Measurements from ENCODE around the gene UBAC2. TPM values are rescaled to one million over a fixed set of nuclear protein-coding genes. Genes with fewer than 3 reads are reported as not detected.

The UBAC2 gene
- total RNA-seq, 4 donors from 2014 or later: 51.0 to 71.5 (median 61.1) TPM

DNA sequence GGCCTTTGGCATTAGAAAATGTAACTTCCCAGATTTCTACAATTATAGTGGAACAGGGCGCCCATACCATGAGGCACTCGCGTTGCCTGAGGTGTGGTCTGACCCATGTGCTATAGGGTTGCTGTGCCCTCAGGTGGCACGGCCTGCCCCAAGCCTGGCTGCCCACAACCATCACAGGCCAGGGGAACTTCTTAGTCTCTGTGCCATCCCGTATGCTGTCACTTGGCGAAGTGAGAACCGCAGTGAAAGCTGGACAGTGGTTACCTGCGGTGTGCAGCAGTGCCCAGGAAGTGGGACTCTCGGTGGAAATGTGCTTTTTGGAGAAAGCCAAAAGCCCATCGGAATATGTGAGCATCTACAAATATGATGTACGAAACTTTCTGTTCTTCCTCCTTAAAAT is 194.8 kb downstream of the UBAC2 start:
- no peaks in the 10 kb centered on the region for H3K36me3 ChIP-seq
- intact Hi-C loops (cut with DNase I; ENCODE audit: low total_unique reads) (no loop called here), in situ Hi-C loops (cut with MboI; ENCODE audit: low sequenced_read_pairs in 4 of 4) (no loop called here)

DNA sequence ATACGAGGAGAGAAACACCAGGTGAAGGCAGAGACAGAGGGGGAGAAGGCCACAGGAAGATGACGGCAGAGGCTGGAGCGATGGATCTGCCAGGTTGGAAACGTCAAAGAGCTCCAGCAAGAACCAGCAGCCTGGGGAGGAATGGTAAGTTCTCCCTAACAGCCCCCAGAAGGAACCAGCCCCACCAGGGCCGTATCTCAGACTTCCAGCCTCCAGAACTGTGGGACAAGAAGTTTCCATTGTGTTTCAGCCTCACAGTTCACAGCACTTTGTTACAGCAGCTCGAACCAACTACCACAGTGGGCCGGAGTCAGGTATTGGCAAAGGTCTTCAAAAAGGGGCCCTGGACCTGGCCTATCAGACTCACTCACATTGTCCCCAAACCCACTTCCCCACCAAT is 195.8 kb downstream of the UBAC2 start:
- intact Hi-C loops (cut with DNase I; ENCODE audit: low total_unique reads) (no loop called here), in situ Hi-C loops (cut with MboI; ENCODE audit: low sequenced_read_pairs in 4 of 4) (no loop called here)
- H3K9me3 ChIP-seq: no peaks in the 10 kb centered on the region
- H3K27ac ChIP-seq: no peak overlapping the region
- H3K27me3 ChIP-seq: no peaks in the 10 kb centered on the region
- DNase-seq (no peak), ATAC-seq (no peak)
- no peaks in the 10 kb centered on the region for H3K4me1 ChIP-seq
- no peaks in the 10 kb centered on the region for H3K36me3 ChIP-seq
- TF ChIP-seq, protein P1, sequence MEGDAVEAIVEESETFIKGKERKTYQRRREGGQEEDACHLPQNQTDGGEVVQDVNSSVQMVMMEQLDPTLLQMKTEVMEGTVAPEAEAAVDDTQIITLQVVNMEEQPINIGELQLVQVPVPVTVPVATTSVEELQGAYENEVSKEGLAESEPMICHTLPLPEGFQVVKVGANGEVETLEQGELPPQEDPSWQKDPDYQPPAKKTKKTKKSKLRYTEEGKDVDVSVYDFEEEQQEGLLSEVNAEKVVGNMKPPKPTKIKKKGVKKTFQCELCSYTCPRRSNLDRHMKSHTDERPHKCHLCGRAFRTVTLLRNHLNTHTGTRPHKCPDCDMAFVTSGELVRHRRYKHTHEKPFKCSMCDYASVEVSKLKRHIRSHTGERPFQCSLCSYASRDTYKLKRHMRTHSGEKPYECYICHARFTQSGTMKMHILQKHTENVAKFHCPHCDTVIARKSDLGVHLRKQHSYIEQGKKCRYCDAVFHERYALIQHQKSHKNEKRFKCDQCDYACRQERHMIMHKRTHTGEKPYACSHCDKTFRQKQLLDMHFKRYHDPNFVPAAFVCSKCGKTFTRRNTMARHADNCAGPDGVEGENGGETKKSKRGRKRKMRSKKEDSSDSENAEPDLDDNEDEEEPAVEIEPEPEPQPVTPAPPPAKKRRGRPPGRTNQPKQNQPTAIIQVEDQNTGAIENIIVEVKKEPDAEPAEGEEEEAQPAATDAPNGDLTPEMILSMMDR (IDR thresholded peaks at IDR 0.05 in 4 of 5, conservative IDR thresholded peaks at IDR 0.05 in 1 of 5): no peak
- TF ChIP-seq POLR2A (IDR thresholded peaks at IDR 0.05): no peak
- H3K4me3 ChIP-seq: no peak overlapping the region

More for the DNA sequence above, 194.8 kb downstream of the UBAC2 start:
- no peak overlapping the region for H3K27ac ChIP-seq
- H3K4me3 ChIP-seq: no peak overlapping the region
- H3K27me3 ChIP-seq: no peaks in the 10 kb centered on the region
- ATAC-seq (no peak), DNase-seq (no peak)
- H3K4me1 ChIP-seq: no peaks in the 10 kb centered on the region
- no peak for TF ChIP-seq POLR2A (IDR thresholded peaks at IDR 0.05)
- TF ChIP-seq, protein P1 (IDR thresholded peaks at IDR 0.05 in 4 of 5, conservative IDR thresholded peaks at IDR 0.05 in 1 of 5): no peak
- no peaks in the 10 kb centered on the region for H3K9me3 ChIP-seq

DNA sequence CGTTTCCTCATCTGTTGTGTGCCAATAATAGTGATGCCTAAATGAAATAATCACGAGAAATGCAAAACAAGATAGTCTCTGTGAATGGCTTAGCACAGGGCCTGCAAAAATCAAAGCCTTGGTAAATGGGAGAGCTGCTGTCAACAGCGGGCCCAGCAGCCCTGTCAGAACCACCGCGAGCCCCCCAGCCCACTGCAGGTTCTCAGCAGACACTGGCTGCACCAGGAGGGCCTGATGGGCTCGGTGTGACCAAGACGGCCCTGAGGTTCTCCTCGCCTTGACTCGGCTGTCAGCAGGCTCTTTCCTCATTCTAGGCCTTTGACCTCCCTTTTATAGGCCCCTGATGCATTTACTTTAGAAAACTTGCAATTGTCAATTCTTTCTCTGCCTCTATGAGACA is 197.4 kb downstream of the UBAC2 start:
- Histone ChIP-seq H3K27me3 (no peaks in the 10 kb centered on the region), H3K9me3 (no peaks in the 10 kb centered on the region), H3K4me3 (no peak overlapping the region), H3K36me3 (no peaks in the 10 kb centered on the region), H3K27ac (no peak overlapping the region), H3K4me1 (no peaks in the 10 kb centered on the region)
- ATAC-seq: no peak
- TF ChIP-seq, protein P1 (IDR thresholded peaks at IDR 0.05 in 4 of 5, conservative IDR thresholded peaks at IDR 0.05 in 1 of 5): no peak
- no peak for TF ChIP-seq POLR2A (IDR thresholded peaks at IDR 0.05)
- no peak for DNase-seq
- in situ Hi-C loops (cut with MboI; ENCODE audit: low sequenced_read_pairs in 4 of 4) (no loop called here), intact Hi-C loops (cut with DNase I; ENCODE audit: low total_unique reads) (no loop called here)

DNA sequence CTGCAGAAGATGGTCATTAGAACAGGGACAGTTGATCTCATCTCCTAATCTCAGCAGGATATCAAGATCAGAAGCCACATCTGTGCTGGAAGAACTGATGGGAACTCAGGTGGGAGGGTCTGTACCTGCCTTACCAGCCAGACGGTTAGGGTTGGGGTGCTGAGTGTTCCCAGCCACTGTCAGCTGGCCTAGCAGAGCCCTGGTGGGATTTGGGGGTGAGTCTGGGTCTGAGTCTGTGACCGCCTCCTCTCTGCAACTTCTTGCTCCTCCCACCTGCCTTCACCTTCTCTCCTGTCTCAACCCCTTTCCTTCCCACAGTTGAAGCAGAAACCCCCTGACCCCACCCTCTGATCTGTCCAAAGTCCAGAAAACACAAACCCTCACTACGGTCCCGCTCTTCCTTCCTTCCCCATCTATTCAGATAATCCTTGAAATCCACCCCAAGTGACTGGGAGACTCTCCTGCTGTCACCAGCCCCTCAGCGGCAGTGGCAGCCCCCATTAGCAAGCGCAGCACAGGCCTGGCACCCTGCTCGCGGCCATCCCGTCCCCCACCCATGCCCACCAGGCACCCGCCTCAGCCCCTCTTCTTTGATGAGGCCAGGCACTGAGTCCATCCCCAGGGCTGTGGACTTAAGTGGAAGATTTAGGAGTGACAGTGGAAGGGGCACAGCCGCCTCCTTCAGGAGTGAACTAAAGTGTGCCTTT is 198.4 kb downstream of the UBAC2 start:
- in situ Hi-C loops (cut with MboI; ENCODE audit: low sequenced_read_pairs in 4 of 4): no loop called here
- ATAC-seq: no peak

More for the DNA sequence above, 198.4 kb downstream of the UBAC2 start:
- intact Hi-C loops (cut with DNase I; ENCODE audit: low total_unique reads): no loop called here
- H3K36me3 ChIP-seq: no peaks in the 10 kb centered on the region
- H3K27me3 ChIP-seq: no peaks in the 10 kb centered on the region
- no peaks in the 10 kb centered on the region for H3K4me1 ChIP-seq
- no peak overlapping the region for H3K27ac ChIP-seq
- H3K4me3 ChIP-seq: no peak overlapping the region
- TF ChIP-seq, protein P1 (IDR thresholded peaks at IDR 0.05 in 4 of 5, conservative IDR thresholded peaks at IDR 0.05 in 1 of 5): no peak
- no peak for TF ChIP-seq POLR2A (IDR thresholded peaks at IDR 0.05)
- H3K9me3 ChIP-seq: no peaks in the 10 kb centered on the region
- no peak for DNase-seq
